LNCAP (cell line): ENCODE measurements around the gene CBFA2T3.

ENCODE experiments used
- CTCF ChIP-seq: fragments of 450-650 bp; IDR thresholded peaks from 2 replicates; pipeline ENCODE4 v1.5.1; 2017; ENCODE audit warnings: mild to moderate bottlenecking

CBFA2T3 gene

GRCh38 chr16:88886420-88886844 lies 90.6 kb downstream of the CBFA2T3 start:
- no peak for TF ChIP-seq CTCF

GRCh38 chr16:88885693-88886280 lies 91.2 kb downstream of the CBFA2T3 start:
- TF ChIP-seq CTCF: no peak

GRCh38 chr16:88884569-88885271 lies 92.3 kb downstream of the CBFA2T3 start:
- no peak for TF ChIP-seq CTCF

- TF ChIP-seq CTCF: no peak
Observed at GRCh38 chr16:88883946-88884345, 93.1 kb downstream of the CBFA2T3 start.

- no peak for TF ChIP-seq CTCF
Observed at GRCh38 chr16:88883117-88883895, 93.7 kb downstream of the CBFA2T3 start.

GRCh38 chr16:88882358-88883030 lies 94.5 kb downstream of the CBFA2T3 start:
- TF ChIP-seq CTCF: no peak

- TF ChIP-seq CTCF: no peak
Observed at GRCh38 chr16:88881675-88882357, 95.2 kb downstream of the CBFA2T3 start.
